ENCODE measurements around the gene SNTB2. TPM values are rescaled to one million over a fixed set of nuclear protein-coding genes. Genes with fewer than 3 reads are reported as not detected.

The SNTB2 gene
- total RNA-seq, 2 experiments from 2014 or later: 6.1 to 6.3 TPM

- Mint-ChIP-seq H3K27me3 (no peaks in the 10 kb centered on the region), H3K4me1 (peaks cover 15% of the 10 kb centered on the region), H3K9me3 (no peaks in the 10 kb centered on the region), H3K4me3 (no peak overlapping the region), H3K27ac (no peak overlapping the region), H3K36me3 (peaks cover 36% of the 10 kb centered on the region)
- DNase-seq: no peak
Measured at GRCh38 chr16:69321080-69321479, 134.1 kb downstream of the SNTB2 start.

- Mint-ChIP-seq H3K27me3 (no peaks in the 10 kb centered on the region), H3K9me3 (no peaks in the 10 kb centered on the region), H3K27ac (peak overlapping the region; percentile 45), H3K4me1 (peaks cover 28% of the 10 kb centered on the region), H3K4me3 (no peak overlapping the region), H3K36me3 (peaks cover 44% of the 10 kb centered on the region)
- no peak for DNase-seq
Measured at GRCh38 chr16:69322343-69322742, 135.4 kb downstream of the SNTB2 start.

GRCh38 chr16:69323415-69323814 is 136.5 kb downstream of the SNTB2 start:
- DNase-seq: no peak
- H3K27ac Mint-ChIP-seq: no peak overlapping the region
- no peaks in the 10 kb centered on the region for H3K27me3 Mint-ChIP-seq
- H3K4me1 Mint-ChIP-seq: peaks cover 34% of the 10 kb centered on the region
- peaks cover 50% of the 10 kb centered on the region for H3K36me3 Mint-ChIP-seq
- no peak overlapping the region for H3K4me3 Mint-ChIP-seq
- no peaks in the 10 kb centered on the region for H3K9me3 Mint-ChIP-seq

- Mint-ChIP-seq H3K27me3 (no peaks in the 10 kb centered on the region), H3K4me1 (peaks cover 41% of the 10 kb centered on the region), H3K9me3 (no peaks in the 10 kb centered on the region), H3K4me3 (no peak overlapping the region), H3K36me3 (peaks cover 56% of the 10 kb centered on the region), H3K27ac (no peak overlapping the region)
- no peak for DNase-seq
Measured at GRCh38 chr16:69324013-69324531, 137.1 kb downstream of the SNTB2 start.

- no peak for DNase-seq
- Mint-ChIP-seq H3K27ac (peak overlapping the region; percentile 63), H3K9me3 (no peaks in the 10 kb centered on the region), H3K27me3 (no peaks in the 10 kb centered on the region), H3K4me3 (no peak overlapping the region), H3K4me1 (peaks cover 44% of the 10 kb centered on the region), H3K36me3 (peaks cover 57% of the 10 kb centered on the region)
Measured at GRCh38 chr16:69324585-69325253, 137.8 kb downstream of the SNTB2 start.

- DNase-seq: no peak
- peaks cover 58% of the 10 kb centered on the region for H3K36me3 Mint-ChIP-seq
- no peak overlapping the region for H3K27ac Mint-ChIP-seq
- H3K4me1 Mint-ChIP-seq: peaks cover 45% of the 10 kb centered on the region
- peak overlapping the region; percentile 36 for H3K4me3 Mint-ChIP-seq
- no peaks in the 10 kb centered on the region for H3K27me3 Mint-ChIP-seq
- H3K9me3 Mint-ChIP-seq: no peaks in the 10 kb centered on the region
Measured at GRCh38 chr16:69325784-69326171, 138.8 kb downstream of the SNTB2 start.

GRCh38 chr16:69326172-69326873 is 139.4 kb downstream of the SNTB2 start:
- peak overlapping the region; percentile 16 for H3K27ac Mint-ChIP-seq
- no peaks in the 10 kb centered on the region for H3K9me3 Mint-ChIP-seq
- H3K4me3 Mint-ChIP-seq: peak overlapping the region; percentile 36
- no peaks in the 10 kb centered on the region for H3K27me3 Mint-ChIP-seq
- peaks cover 46% of the 10 kb centered on the region for H3K4me1 Mint-ChIP-seq
- H3K36me3 Mint-ChIP-seq: peaks cover 57% of the 10 kb centered on the region
- no peak for DNase-seq

GRCh38 chr16:69327585-69328310 is 140.8 kb downstream of the SNTB2 start:
- Mint-ChIP-seq H3K27me3 (no peaks in the 10 kb centered on the region), H3K27ac (peak overlapping the region; percentile 16), H3K36me3 (peaks cover 46% of the 10 kb centered on the region), H3K4me3 (peak overlapping the region; percentile 36), H3K9me3 (no peaks in the 10 kb centered on the region), H3K4me1 (peaks cover 44% of the 10 kb centered on the region)
- DNase-seq: no peak

GRCh38 chr16:69328854-69329316 is 141.9 kb downstream of the SNTB2 start:
- Mint-ChIP-seq H3K4me1 (peaks cover 44% of the 10 kb centered on the region), H3K27ac (peak overlapping the region; percentile 79), H3K36me3 (peaks cover 46% of the 10 kb centered on the region), H3K9me3 (no peaks in the 10 kb centered on the region), H3K27me3 (no peaks in the 10 kb centered on the region), H3K4me3 (peak overlapping the region; percentile 88)
- no peak for DNase-seq

GRCh38 chr16:69329369-69330285 is 142.7 kb downstream of the SNTB2 start:
- Mint-ChIP-seq H3K9me3 (no peaks in the 10 kb centered on the region), H3K27ac (peak overlapping the region; percentile 79), H3K27me3 (no peaks in the 10 kb centered on the region), H3K4me3 (peak overlapping the region; percentile 88), H3K4me1 (peaks cover 40% of the 10 kb centered on the region), H3K36me3 (peaks cover 45% of the 10 kb centered on the region)
- peak; percentile 61 for DNase-seq

- Mint-ChIP-seq H3K4me1 (peaks cover 36% of the 10 kb centered on the region), H3K36me3 (peaks cover 38% of the 10 kb centered on the region), H3K27me3 (no peaks in the 10 kb centered on the region), H3K4me3 (peak within 1 kb of the TSS; percentile 88), H3K27ac (peak within 1 kb of the TSS; percentile 88), H3K9me3 (no peaks in the 10 kb centered on the region)
- DNase-seq: peak; percentile 91
Measured at GRCh38 chr16:69330286-69331109, 143.5 kb downstream of the SNTB2 start, which contains the start of gene PDF. TSS of gene PDF (minus strand) at chr16:69330588. CDS start at chr16:69330570, 18 bp downstream.

- Mint-ChIP-seq H3K27ac (no peak overlapping the region), H3K4me1 (peaks cover 15% of the 10 kb centered on the region), H3K27me3 (no peaks in the 10 kb centered on the region), H3K9me3 (no peaks in the 10 kb centered on the region), H3K4me3 (no peak overlapping the region), H3K36me3 (peaks cover 11% of the 10 kb centered on the region)
- DNase-seq: no peak
Measured at GRCh38 chr16:69334696-69335095, 147.7 kb downstream of the SNTB2 start.

GRCh38 chr16:69338557-69339288 is 151.8 kb downstream of the SNTB2 start:
- peaks cover 32% of the 10 kb centered on the region for H3K36me3 Mint-ChIP-seq
- H3K4me1 Mint-ChIP-seq: peaks cover 34% of the 10 kb centered on the region
- H3K27ac Mint-ChIP-seq: peak overlapping the region; percentile 96
- no peak for DNase-seq
- H3K9me3 Mint-ChIP-seq: no peaks in the 10 kb centered on the region
- peak overlapping the region; percentile 96 for H3K4me3 Mint-ChIP-seq
- H3K27me3 Mint-ChIP-seq: no peaks in the 10 kb centered on the region

Measured in activated naive CD8-positive, alpha-beta T cell treated with anti-CD3 and anti-CD28 coated beads for 36 hours (primary cell).